ENCODE data around the gene FBXO40. TPM values are rescaled to one million over a fixed set of nuclear protein-coding genes. Genes with fewer than 3 reads are reported as not detected.

Gene FBXO40
- total and polyA plus RNA-seq, 9 of the 15 experiments (the other 6 are each of a cell fraction or from before 2014, with no cell fraction given): 0.01 to 0.05 (median 0.04) TPM; not detected in 3

- POLR2A ChIA-PET: interaction anchor here (0.7 kb wide), 1 partner anchor 27 kb away, joined by 3 read pairs; no protein-coding TSS in a partner anchor
- no TSS peak for BruUV-seq (replicated peaks)
- intact Hi-C loops (cut with micrococcal nuclease): no loop called here
- no peak overlapping the region for H3K27ac ChIP-seq (ENCODE audit: extremely low read depth, low read depth, low read length)
- 5% methylated on average over 6 of the region's 6 CpGs for WGBS (ENCODE audit: insufficient coverage, low coverage, missing lambda C conversion rate)
- no peak overlapping the region for H3K4me3 ChIP-seq
- H3K9ac ChIP-seq (ENCODE audit: insufficient read depth in 1 of 2, low read depth in 2 of 2, low read length in 2 of 2): no peak overlapping the region
- no peak for DNase-seq (ENCODE audit: extremely low read depth in 1 of 4, low spot score in 3 of 4)
- no peak for FAIRE-seq
- CTCF ChIA-PET (ENCODE audit: low intra/inter-chr PET ratio): no interaction called here
- no peak overlapping the region for H2AFZ ChIP-seq (ENCODE audit: low read depth, low read length)
- no peak overlapping the region for H3K4me2 ChIP-seq (ENCODE audit: insufficient read depth, low read length)
- H3K4me1 ChIP-seq (replicated peaks in 1 of 2; ENCODE audit: control insufficient read depth in 2 of 2, insufficient read depth in 2 of 2, low read length in 2 of 2): no peaks in the 10 kb centered on the region
- no peaks in the 10 kb centered on the region for H3K79me2 ChIP-seq (ENCODE audit: control insufficient read depth, insufficient read depth, low read length)
- no peaks in the 10 kb centered on the region for H3K9me3 ChIP-seq (replicated peaks; ENCODE audit: control insufficient read depth, insufficient read depth, low read depth, low read length)
- ATAC-seq: no peak
- H3K36me3 ChIP-seq (ENCODE audit: control insufficient read depth, insufficient read depth, low read length): no peaks in the 10 kb centered on the region
- H3K27me3 ChIP-seq (ENCODE audit: control insufficient read depth in 2 of 2, insufficient read depth in 2 of 2, low read length in 2 of 2): peaks cover 0 to 13% of the 10 kb centered on the region in 2 experiments; a peak in 2 of 5 replicates
- in situ Hi-C loops (cut with MboI): no loop called here
- H3K9me1 ChIP-seq (ENCODE audit: control insufficient read depth, insufficient read depth, low read length): no peaks in the 10 kb centered on the region
- no peaks in the 10 kb centered on the region for H4K20me1 ChIP-seq (replicated peaks; ENCODE audit: control insufficient read depth, insufficient read depth, low read length)
- TF ChIP-seq TBP (optimal IDR thresholded peaks at IDR 0.05; ENCODE audit: low read depth, low read length) (no peak), NUFIP1 (IDR thresholded peaks at IDR 0.05; ENCODE audit: partially characterized antibody) (no peak), MAFG (tag; conservative IDR thresholded peaks at IDR 0.05) (no peak), CHD4 (IDR thresholded peaks at IDR 0.05; ENCODE audit: insufficient read depth, insufficient replicate concordance, low read depth, low read length, poor library complexity, severe bottlenecking) (no peak), CBFA2T3 (IDR thresholded peaks at IDR 0.05) (no peak), TCF15 (CRISPR knock-in tag; IDR thresholded peaks at IDR 0.05) (no peak), RAD51 (IDR thresholded peaks at IDR 0.05; ENCODE audit: borderline replicate concordance, low read depth) (no peak), CUX1 (CRISPR knock-in tag; IDR thresholded peaks at IDR 0.05) (no peak), USF1 (CRISPR knock-in tag; IDR thresholded peaks at IDR 0.05) (no peak), DNMT1 (IDR thresholded peaks at IDR 0.05) (no peak), NONO (IDR thresholded peaks at IDR 0.05; ENCODE audit: low read depth in 2 of 2, low read length in 1 of 2) (no peak), TAF15 (IDR thresholded peaks at IDR 0.05; ENCODE audit: low read depth, low read length) (no peak), ZNF212 (CRISPR knock-in tag; IDR thresholded peaks at IDR 0.05) (no peak), ZNF324 (CRISPR knock-in tag; IDR thresholded peaks at IDR 0.05) (no peak), NCOA1 (IDR thresholded peaks at IDR 0.05; ENCODE audit: low read depth) (no peak), ZFP91 (CRISPR knock-in tag; IDR thresholded peaks at IDR 0.05) (no peak)
These were observed 36.4 kb downstream of the FBXO40 start for GRCh38 chr3:121629601-121630000.
